Liver (tissue), 9 donors: Measurements from ENCODE around the gene CELF4. TPM values are rescaled to one million over a fixed set of nuclear protein-coding genes. Genes with fewer than 3 reads are reported as not detected.

ENCODE experiments used
- DNase-seq: peaks from one replicate; pipeline ENCODE4 v3.0.0-alpha.2; 2017; ENCODE audit warnings: low spot score
- H3K27ac ChIP-seq, 2 donors: one replicate each; pipeline ENCODE4 v1.7.0; 2013; ENCODE audit warnings: inconsistent platforms in 2 of 2, low read length in 2 of 2, control low read depth in 1 of 2, low read depth in 1 of 2, mild to moderate bottlenecking in 1 of 2
- H3K27me3 ChIP-seq, 4 donors: one replicate each; pipeline versions ENCODE4 v1.6.1 to v1.7.0; 2013; ENCODE audit warnings: low read length in 3 of 4, inconsistent platforms in 1 of 4, mild to moderate bottlenecking in 1 of 4, moderate library complexity in 1 of 4; ENCODE audit not compliant: control insufficient read depth in 4 of 4, insufficient read depth in 4 of 4
- H3K36me3 ChIP-seq, 4 donors: one replicate each; pipeline versions ENCODE4 v1.6.1 to v1.7.0; 2013; ENCODE audit warnings: low read length in 3 of 4, mild to moderate bottlenecking in 3 of 4, low read depth in 1 of 4, moderate library complexity in 1 of 4; ENCODE audit not compliant: control insufficient read depth in 4 of 4, insufficient read depth in 3 of 4
- H3K4me1 ChIP-seq, 4 donors: one replicate each; pipeline versions ENCODE4 v1.6.1 to v1.7.0; 2013; ENCODE audit warnings: low read length in 3 of 4, mild to moderate bottlenecking in 3 of 4, moderate library complexity in 1 of 4; ENCODE audit not compliant: control insufficient read depth in 4 of 4, insufficient read depth in 4 of 4
- H3K4me3 ChIP-seq, 3 donors: one replicate each; pipeline versions ENCODE4 v1.6.1 to v1.7.0; 2013; ENCODE audit warnings: low read length in 3 of 3, control low read depth in 1 of 3, low read depth in 1 of 3, mild to moderate bottlenecking in 1 of 3
- H3K9ac ChIP-seq, 2 donors: one replicate each; pipeline ENCODE4 v1.7.0; 2013; ENCODE audit warnings: low read length in 2 of 2, mild to moderate bottlenecking in 2 of 2, moderate library complexity in 2 of 2, control low read depth in 1 of 2, low read depth in 1 of 2
- H3K9me3 ChIP-seq, 4 donors: one replicate each; pipeline versions ENCODE4 v1.6.1 to v1.7.0; 2013; ENCODE audit warnings: low read length in 3 of 4; ENCODE audit not compliant: control insufficient read depth in 4 of 4
- CTCF ChIP-seq: fragments of 150-350 bp; IDR thresholded peaks from 2 replicates; pipeline ENCODE4 v1.5.1; 2017; ENCODE audit warnings: improper control_type of control experiment, low read depth, low read length; ENCODE audit not compliant: missing input control
- EGR1 ChIP-seq, 2 donors: IDR thresholded peaks; 2 replicates each; pipeline ENCODE4 v1.6.1; 2016 to 2018; ENCODE audit warnings: antibody characterized with exemption in 2 of 2, low read depth in 2 of 2
- FOXA1 ChIP-seq: IDR thresholded peaks from 2 replicates; pipeline ENCODE4 v1.6.1; 2016; ENCODE audit warnings: antibody characterized with exemption
- FOXA2 ChIP-seq: IDR thresholded peaks from 2 replicates; pipeline ENCODE4 v1.6.1; 2016; ENCODE audit warnings: antibody characterized with exemption
- GABPA ChIP-seq, 2 donors: IDR thresholded peaks in 1 of 2; conservative IDR thresholded peaks in 1 of 2; 2 replicates each; pipeline ENCODE4 v1.6.1; 2016; ENCODE audit warnings: antibody characterized with exemption in 2 of 2, mild to moderate bottlenecking in 1 of 2, moderate library complexity in 1 of 2
- HNF4A ChIP-seq, 2 donors: conservative IDR thresholded peaks; 2 replicates each; pipeline ENCODE4 v1.6.1; 2016; ENCODE audit warnings: antibody characterized with exemption in 2 of 2, mild to moderate bottlenecking in 2 of 2
- HNF4G ChIP-seq: IDR thresholded peaks from 2 replicates; pipeline ENCODE4 v1.6.1; 2016; ENCODE audit warnings: antibody characterized with exemption
- JUND ChIP-seq, 2 donors: IDR thresholded peaks; 2 replicates each; pipeline ENCODE4 v1.6.1; 2016; ENCODE audit warnings: antibody characterized with exemption in 2 of 2
- MAX ChIP-seq: IDR thresholded peaks from 2 replicates; pipeline ENCODE4 v1.6.1; 2016; ENCODE audit warnings: antibody characterized with exemption
- REST ChIP-seq: IDR thresholded peaks from 2 replicates; pipeline ENCODE4 v1.6.1; 2016; ENCODE audit warnings: antibody characterized with exemption, mild to moderate bottlenecking
- RXRA ChIP-seq, 2 donors: IDR thresholded peaks; 2 replicates each; pipeline ENCODE4 v1.6.1; 2017 to 2018; ENCODE audit warnings: antibody characterized with exemption in 2 of 2, mild to moderate bottlenecking in 1 of 2
- TAF1 ChIP-seq: conservative IDR thresholded peaks from 2 replicates; pipeline ENCODE4 v1.6.1; 2016; ENCODE audit warnings: antibody characterized with exemption, mild to moderate bottlenecking
- ZBTB33 ChIP-seq: IDR thresholded peaks from 2 replicates; pipeline ENCODE4 v1.6.1; 2016; ENCODE audit warnings: antibody characterized with exemption
- WGBS: extraction: QIAGEN DNeasy Blood & Tissue Kit; methylation state at CpG from one replicate; pipeline ENCODE4 v1.1.7; 2013; 5-methylcytosine and 5-hydroxymethylcytosine counted together
- polyA plus RNA-seq, 2 donors: library from polyadenylated mRNA; stranded (reverse) in 1 of 2; unstranded in 1 of 2; fragments of 200-250 nt in 1 of 2; fragments of >200 nt in 1 of 2; fragmentation: Nextera tagmentation in 1 of 2; extraction: Ambion mirVana in 1 of 2; gene quantifications; one replicate each; pipeline versions ENCODE4 v1.2.1 to v1.2.3, GENCODE V29; 2013 to 2015
- total RNA-seq, 2 donors: library from RNA; depleted of rRNA; stranded (reverse); fragments of >200 nt; gene quantifications; one replicate each; pipeline ENCODE4 v1.2.3, GENCODE V29; 2014
- donor health status: healthy.
- donor health status: healthy.
- donor health status: healthy.
- donor health status: healthy.
- donor health status: healthy.

CELF4 gene
- total and polyA plus RNA-seq, 4 donors = 0.08 to 0.28 (median 0.21) TPM; not detected in 1

- TF ChIP-seq CTCF (no peak), MAX (no peak)
These were observed 24.7 kb upstream of the CELF4 start (continued) for GRCh38 chr18:37590346-37590745.

- Histone ChIP-seq H3K36me3 (no peaks in the 10 kb centered on the region), H3K4me3 (no peak overlapping the region), H3K9ac (no peak overlapping the region), H3K27ac (no peak overlapping the region), H3K27me3 (peaks cover 0 to 6% (median 0%) of the 10 kb centered on the region in 4 donors), H3K9me3 (peaks cover 0 to 3% (median 0%) of the 10 kb centered on the region in 4 donors), H3K4me1 (no peaks in the 10 kb centered on the region)
- TF ChIP-seq RXRA (IDR thresholded peaks at IDR 0.05) (no peak), CTCF (no peak), GABPA (IDR thresholded peaks at IDR 0.05 in 1 of 2, conservative IDR thresholded peaks at IDR 0.05 in 1 of 2) (no peak), MAX (no peak), HNF4G (no peak), EGR1 (IDR thresholded peaks at IDR 0.05; ENCODE audit: low read depth in 2 of 2) (no peak), TAF1 (no peak), JUND (IDR thresholded peaks at IDR 0.05) (no peak), FOXA2 (no peak), FOXA1 (no peak), HNF4A (conservative IDR thresholded peaks at IDR 0.05) (no peak), REST (no peak), ZBTB33 (no peak)
- 81% methylated on average over 2 of the region's 2 CpGs for WGBS
- DNase-seq = no peak
These were observed 22.7 kb upstream of the CELF4 start for GRCh38 chr18:37588289-37588688.
